ENCODE results near the gene ZNF219.

- TF ChIP-seq, protein P1, sequence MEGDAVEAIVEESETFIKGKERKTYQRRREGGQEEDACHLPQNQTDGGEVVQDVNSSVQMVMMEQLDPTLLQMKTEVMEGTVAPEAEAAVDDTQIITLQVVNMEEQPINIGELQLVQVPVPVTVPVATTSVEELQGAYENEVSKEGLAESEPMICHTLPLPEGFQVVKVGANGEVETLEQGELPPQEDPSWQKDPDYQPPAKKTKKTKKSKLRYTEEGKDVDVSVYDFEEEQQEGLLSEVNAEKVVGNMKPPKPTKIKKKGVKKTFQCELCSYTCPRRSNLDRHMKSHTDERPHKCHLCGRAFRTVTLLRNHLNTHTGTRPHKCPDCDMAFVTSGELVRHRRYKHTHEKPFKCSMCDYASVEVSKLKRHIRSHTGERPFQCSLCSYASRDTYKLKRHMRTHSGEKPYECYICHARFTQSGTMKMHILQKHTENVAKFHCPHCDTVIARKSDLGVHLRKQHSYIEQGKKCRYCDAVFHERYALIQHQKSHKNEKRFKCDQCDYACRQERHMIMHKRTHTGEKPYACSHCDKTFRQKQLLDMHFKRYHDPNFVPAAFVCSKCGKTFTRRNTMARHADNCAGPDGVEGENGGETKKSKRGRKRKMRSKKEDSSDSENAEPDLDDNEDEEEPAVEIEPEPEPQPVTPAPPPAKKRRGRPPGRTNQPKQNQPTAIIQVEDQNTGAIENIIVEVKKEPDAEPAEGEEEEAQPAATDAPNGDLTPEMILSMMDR (IDR thresholded peaks at IDR 0.05) = no peak
- TF ChIP-seq POLR2A (IDR thresholded peaks at IDR 0.05) = no peak
These were observed 55.0 kb downstream of the ZNF219 start for GRCh38 chr14:21043387-21043973.

Measured in ovary (tissue), 3 donors.